ENCODE results near the gene WNT3A.

Gene WNT3A

DNA sequence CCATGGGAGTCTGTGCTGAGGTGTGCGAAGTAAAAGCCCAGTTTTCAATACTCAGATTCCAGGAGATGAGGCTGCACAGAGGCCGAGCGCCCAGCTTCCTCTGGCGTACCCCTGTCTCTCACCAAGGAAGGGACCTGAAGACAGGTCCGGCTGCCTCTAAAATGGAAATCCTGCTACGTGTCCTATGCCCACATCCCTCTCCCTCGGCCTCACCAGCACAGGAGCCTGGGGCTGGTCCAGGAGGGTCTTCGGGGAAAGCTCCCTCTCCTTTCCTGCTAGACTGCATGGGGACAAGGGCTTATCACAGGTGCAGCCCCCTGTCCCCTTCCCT is 101.9 kb downstream of the WNT3A start:
- peak overlapping the region; percentile 96 for H3K4me3 ChIP-seq (ENCODE audit: low read length)
- no peaks in the 10 kb centered on the region for H3K27me3 ChIP-seq (ENCODE audit: low read depth, low read length)
- no peaks in the 10 kb centered on the region for H3K9me3 ChIP-seq (ENCODE audit: insufficient read depth, low read length)
- TF ChIP-seq, protein P1, sequence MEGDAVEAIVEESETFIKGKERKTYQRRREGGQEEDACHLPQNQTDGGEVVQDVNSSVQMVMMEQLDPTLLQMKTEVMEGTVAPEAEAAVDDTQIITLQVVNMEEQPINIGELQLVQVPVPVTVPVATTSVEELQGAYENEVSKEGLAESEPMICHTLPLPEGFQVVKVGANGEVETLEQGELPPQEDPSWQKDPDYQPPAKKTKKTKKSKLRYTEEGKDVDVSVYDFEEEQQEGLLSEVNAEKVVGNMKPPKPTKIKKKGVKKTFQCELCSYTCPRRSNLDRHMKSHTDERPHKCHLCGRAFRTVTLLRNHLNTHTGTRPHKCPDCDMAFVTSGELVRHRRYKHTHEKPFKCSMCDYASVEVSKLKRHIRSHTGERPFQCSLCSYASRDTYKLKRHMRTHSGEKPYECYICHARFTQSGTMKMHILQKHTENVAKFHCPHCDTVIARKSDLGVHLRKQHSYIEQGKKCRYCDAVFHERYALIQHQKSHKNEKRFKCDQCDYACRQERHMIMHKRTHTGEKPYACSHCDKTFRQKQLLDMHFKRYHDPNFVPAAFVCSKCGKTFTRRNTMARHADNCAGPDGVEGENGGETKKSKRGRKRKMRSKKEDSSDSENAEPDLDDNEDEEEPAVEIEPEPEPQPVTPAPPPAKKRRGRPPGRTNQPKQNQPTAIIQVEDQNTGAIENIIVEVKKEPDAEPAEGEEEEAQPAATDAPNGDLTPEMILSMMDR (IDR thresholded peaks at IDR 0.05; ENCODE audit: low read depth, low read length), result no peak
- no peak for TF ChIP-seq EZH2phosphoT487 (IDR thresholded peaks at IDR 0.05; ENCODE audit: low read depth)
- H3K4me2 ChIP-seq (ENCODE audit: low read length), result peak overlapping the region; percentile 97
- peaks cover 23% of the 10 kb centered on the region for H3K36me3 ChIP-seq (replicated peaks; ENCODE audit: low read depth, low read length)
- H3K27ac ChIP-seq (ENCODE audit: low read length), result peak overlapping the region; percentile 37; the same call in 1 of the 2 replicates
- peak overlapping the region; percentile 94 for H3K9ac ChIP-seq (ENCODE audit: low read length)
- H3K4me1 ChIP-seq (ENCODE audit: low read length), result peaks cover 23% of the 10 kb centered on the region
- peak overlapping the region; percentile 62; the same call in 1 of the 2 replicates for H2AFZ ChIP-seq (ENCODE audit: low read depth, low read length)
- no peaks in the 10 kb centered on the region for H4K20me1 ChIP-seq (ENCODE audit: insufficient read depth, low read length)
- H3K79me2 ChIP-seq (ENCODE audit: low read length), result peaks cover 31% of the 10 kb centered on the region

DNA sequence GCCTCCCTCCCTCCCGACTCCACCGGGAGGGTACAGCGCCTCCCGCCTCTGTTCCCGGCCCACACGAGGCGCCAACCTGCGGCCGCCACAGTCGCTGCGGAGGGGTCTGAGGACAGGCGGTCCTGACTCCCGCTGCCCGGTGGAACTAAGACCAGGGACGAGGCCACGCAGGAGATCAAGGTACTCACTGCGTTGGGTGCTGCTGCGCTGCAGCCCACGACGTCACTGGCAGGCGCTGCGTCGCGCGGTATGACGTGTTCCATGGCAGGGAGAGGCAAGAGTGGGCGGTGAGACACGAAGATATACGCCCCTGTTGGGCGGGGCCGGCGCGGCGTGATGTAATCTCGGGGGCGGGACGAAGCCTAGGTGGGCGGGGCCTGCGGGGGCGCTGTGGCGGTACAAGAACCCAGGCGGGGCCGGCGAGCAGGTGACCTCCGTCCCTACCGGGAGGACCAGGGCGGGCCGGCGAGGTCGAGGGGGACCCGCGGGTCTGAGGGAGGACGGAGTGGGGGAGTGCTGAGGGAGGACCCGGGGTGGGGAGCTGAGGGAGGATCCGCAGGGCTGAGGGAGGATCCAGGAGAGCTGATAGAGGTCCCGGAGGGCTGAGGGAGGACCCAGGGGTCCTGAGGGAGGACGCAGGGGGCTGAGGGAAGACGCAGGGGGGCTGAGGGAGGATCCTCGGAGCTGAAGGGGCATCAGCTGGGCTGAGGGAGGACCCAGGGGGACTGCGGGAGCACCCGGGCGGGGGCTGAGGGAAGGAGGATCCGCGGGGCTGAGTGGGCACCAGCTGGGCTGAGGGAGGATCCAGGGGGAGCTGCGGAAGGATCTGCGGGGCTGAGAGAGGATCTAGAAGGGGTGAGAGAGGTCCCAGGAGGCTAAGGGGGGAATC is 102.5 kb downstream of the WNT3A start, which contains the start of gene MRPL55:
Gene MRPL55 (minus strand): TSS at position 227 of the 889 bp plus-strand sequence. CDS start 1,039 bp downstream, outside the sequence.
- Histone ChIP-seq H3K9me3 (ENCODE audit: insufficient read depth, low read length) (no peaks in the 10 kb centered on the region), H3K4me2 (ENCODE audit: low read length) (peak within 1 kb of the TSS; percentile 97), H3K27ac (ENCODE audit: low read length) (peak within 1 kb of the TSS; percentile 37), H3K9ac (ENCODE audit: low read length) (peak within 1 kb of the TSS; percentile 94), H2AFZ (ENCODE audit: low read depth, low read length) (peak within 1 kb of the TSS; percentile 82), H4K20me1 (ENCODE audit: insufficient read depth, low read length) (no peaks in the 10 kb centered on the region), H3K79me2 (ENCODE audit: low read length) (peaks cover 27% of the 10 kb centered on the region), H3K4me1 (ENCODE audit: low read length) (peaks cover 17% of the 10 kb centered on the region), H3K27me3 (ENCODE audit: low read depth, low read length) (no peaks in the 10 kb centered on the region), H3K36me3 (replicated peaks; ENCODE audit: low read depth, low read length) (peaks cover 18% of the 10 kb centered on the region), H3K4me3 (ENCODE audit: low read length) (peak within 1 kb of the TSS; percentile 96)
- TF ChIP-seq, protein P1 (IDR thresholded peaks at IDR 0.05; ENCODE audit: low read depth, low read length), result no peak
- TF ChIP-seq EZH2phosphoT487 (IDR thresholded peaks at IDR 0.05; ENCODE audit: low read depth), result no peak

GRCh38 chr1:228109962-228110488 is 103.2 kb downstream of the WNT3A start:
- no peaks in the 10 kb centered on the region for H3K27me3 ChIP-seq (ENCODE audit: low read depth, low read length)
- peak overlapping the region; percentile 82 for H2AFZ ChIP-seq (ENCODE audit: low read depth, low read length)
- peaks cover 15% of the 10 kb centered on the region for H3K36me3 ChIP-seq (replicated peaks; ENCODE audit: low read depth, low read length)
- H3K4me1 ChIP-seq (ENCODE audit: low read length), result peaks cover 14% of the 10 kb centered on the region
- no peaks in the 10 kb centered on the region for H3K9me3 ChIP-seq (ENCODE audit: insufficient read depth, low read length)
- H3K27ac ChIP-seq (ENCODE audit: low read length), result peak overlapping the region; percentile 34
- no peaks in the 10 kb centered on the region for H4K20me1 ChIP-seq (ENCODE audit: insufficient read depth, low read length)
- peak overlapping the region; percentile 96 for H3K4me3 ChIP-seq (ENCODE audit: low read length)
- no peak for TF ChIP-seq EZH2phosphoT487 (IDR thresholded peaks at IDR 0.05; ENCODE audit: low read depth)
- TF ChIP-seq, protein P1 (IDR thresholded peaks at IDR 0.05; ENCODE audit: low read depth, low read length), result no peak
- peak overlapping the region; percentile 96 for H3K4me2 ChIP-seq (ENCODE audit: low read length)
- peak overlapping the region; percentile 93 for H3K9ac ChIP-seq (ENCODE audit: low read length)
- peaks cover 27% of the 10 kb centered on the region for H3K79me2 ChIP-seq (ENCODE audit: low read length)

GRCh38 chr1:228110556-228110955 is 103.8 kb downstream of the WNT3A start:
- H3K4me2 ChIP-seq (ENCODE audit: low read length), result peak overlapping the region; percentile 96

More at GRCh38 chr1:228110556-228110955, 103.8 kb downstream of the WNT3A start:
- Histone ChIP-seq H3K9ac (ENCODE audit: low read length) (peak overlapping the region; percentile 93; the same call in 1 of the 2 replicates), H3K9me3 (ENCODE audit: insufficient read depth, low read length) (no peaks in the 10 kb centered on the region), H3K79me2 (ENCODE audit: low read length) (peaks cover 27% of the 10 kb centered on the region), H3K36me3 (replicated peaks; ENCODE audit: low read depth, low read length) (peaks cover 15% of the 10 kb centered on the region), H3K4me3 (ENCODE audit: low read length) (peak overlapping the region; percentile 96), H4K20me1 (ENCODE audit: insufficient read depth, low read length) (no peaks in the 10 kb centered on the region), H3K27me3 (ENCODE audit: low read depth, low read length) (no peaks in the 10 kb centered on the region), H2AFZ (ENCODE audit: low read depth, low read length) (no peak overlapping the region), H3K4me1 (ENCODE audit: low read length) (peaks cover 14% of the 10 kb centered on the region), H3K27ac (ENCODE audit: low read length) (no peak overlapping the region)
- TF ChIP-seq, protein P1 (IDR thresholded peaks at IDR 0.05; ENCODE audit: low read depth, low read length), result no peak
- no peak for TF ChIP-seq EZH2phosphoT487 (IDR thresholded peaks at IDR 0.05; ENCODE audit: low read depth)
